ENCODE data around the gene PHKB.

Gene PHKB

GRCh38 chr16:47640661-47641060 is 179.5 kb downstream of the PHKB start:
- ATAC-seq: no peak
- TF ChIP-seq ZNF565 (CRISPR knock-in tag; conservative IDR thresholded peaks at IDR 0.05; ENCODE audit: low read depth) (no peak), GLIS3 (CRISPR knock-in tag; IDR thresholded peaks at IDR 0.05) (no peak), BACH2 (CRISPR knock-in tag; IDR thresholded peaks at IDR 0.05; ENCODE audit: borderline replicate concordance) (no peak), ARNTL (CRISPR knock-in tag; IDR thresholded peaks at IDR 0.05; ENCODE audit: borderline replicate concordance, low read depth) (no peak), ZNF8 (CRISPR knock-in tag; IDR thresholded peaks at IDR 0.05) (no peak), ZFP30 (CRISPR knock-in tag; IDR thresholded peaks at IDR 0.05) (no peak)
- TF ChIP-seq, protein P1, sequence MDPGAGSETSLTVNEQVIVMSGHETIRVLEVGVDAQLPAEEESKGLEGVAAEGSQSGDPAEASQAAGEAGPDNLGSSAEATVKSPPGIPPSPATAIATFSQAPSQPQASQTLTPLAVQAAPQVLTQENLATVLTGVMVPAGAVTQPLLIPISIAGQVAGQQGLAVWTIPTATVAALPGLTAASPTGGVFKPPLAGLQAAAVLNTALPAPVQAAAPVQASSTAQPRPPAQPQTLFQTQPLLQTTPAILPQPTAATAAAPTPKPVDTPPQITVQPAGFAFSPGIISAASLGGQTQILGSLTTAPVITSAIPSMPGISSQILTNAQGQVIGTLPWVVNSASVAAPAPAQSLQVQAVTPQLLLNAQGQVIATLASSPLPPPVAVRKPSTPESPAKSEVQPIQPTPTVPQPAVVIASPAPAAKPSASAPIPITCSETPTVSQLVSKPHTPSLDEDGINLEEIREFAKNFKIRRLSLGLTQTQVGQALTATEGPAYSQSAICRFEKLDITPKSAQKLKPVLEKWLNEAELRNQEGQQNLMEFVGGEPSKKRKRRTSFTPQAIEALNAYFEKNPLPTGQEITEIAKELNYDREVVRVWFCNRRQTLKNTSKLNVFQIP (CRISPR knock-in tag; IDR thresholded peaks at IDR 0.05; ENCODE audit: borderline replicate concordance, low read depth): no peak

- TF ChIP-seq, protein P2, sequence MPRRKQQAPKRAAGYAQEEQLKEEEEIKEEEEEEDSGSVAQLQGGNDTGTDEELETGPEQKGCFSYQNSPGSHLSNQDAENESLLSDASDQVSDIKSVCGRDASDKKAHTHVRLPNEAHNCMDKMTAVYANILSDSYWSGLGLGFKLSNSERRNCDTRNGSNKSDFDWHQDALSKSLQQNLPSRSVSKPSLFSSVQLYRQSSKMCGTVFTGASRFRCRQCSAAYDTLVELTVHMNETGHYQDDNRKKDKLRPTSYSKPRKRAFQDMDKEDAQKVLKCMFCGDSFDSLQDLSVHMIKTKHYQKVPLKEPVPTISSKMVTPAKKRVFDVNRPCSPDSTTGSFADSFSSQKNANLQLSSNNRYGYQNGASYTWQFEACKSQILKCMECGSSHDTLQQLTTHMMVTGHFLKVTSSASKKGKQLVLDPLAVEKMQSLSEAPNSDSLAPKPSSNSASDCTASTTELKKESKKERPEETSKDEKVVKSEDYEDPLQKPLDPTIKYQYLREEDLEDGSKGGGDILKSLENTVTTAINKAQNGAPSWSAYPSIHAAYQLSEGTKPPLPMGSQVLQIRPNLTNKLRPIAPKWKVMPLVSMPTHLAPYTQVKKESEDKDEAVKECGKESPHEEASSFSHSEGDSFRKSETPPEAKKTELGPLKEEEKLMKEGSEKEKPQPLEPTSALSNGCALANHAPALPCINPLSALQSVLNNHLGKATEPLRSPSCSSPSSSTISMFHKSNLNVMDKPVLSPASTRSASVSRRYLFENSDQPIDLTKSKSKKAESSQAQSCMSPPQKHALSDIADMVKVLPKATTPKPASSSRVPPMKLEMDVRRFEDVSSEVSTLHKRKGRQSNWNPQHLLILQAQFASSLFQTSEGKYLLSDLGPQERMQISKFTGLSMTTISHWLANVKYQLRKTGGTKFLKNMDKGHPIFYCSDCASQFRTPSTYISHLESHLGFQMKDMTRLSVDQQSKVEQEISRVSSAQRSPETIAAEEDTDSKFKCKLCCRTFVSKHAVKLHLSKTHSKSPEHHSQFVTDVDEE (CRISPR knock-in tag; IDR thresholded peaks at IDR 0.05): no peak
- TF ChIP-seq, protein P1 (CRISPR knock-in tag; IDR thresholded peaks at IDR 0.05; ENCODE audit: borderline replicate concordance, low read depth): no peak
- TF ChIP-seq TOX (CRISPR knock-in tag; IDR thresholded peaks at IDR 0.05; ENCODE audit: borderline replicate concordance): no peak
- TF ChIP-seq ISL1 (CRISPR knock-in tag; IDR thresholded peaks at IDR 0.05): no peak
- TF ChIP-seq ESRRG (CRISPR knock-in tag; IDR thresholded peaks at IDR 0.05): no peak
- no peak; the same call in 2 of the 3 replicates for ATAC-seq
Observed at GRCh38 chr16:47643323-47644000, 182.3 kb downstream of the PHKB start.

- TF ChIP-seq PATZ1 (CRISPR knock-in tag; IDR thresholded peaks at IDR 0.05; ENCODE audit: borderline replicate concordance): no peak
- no peak for TF ChIP-seq ZC3H10 (CRISPR knock-in tag; IDR thresholded peaks at IDR 0.05)
- no peak for TF ChIP-seq ZNF70 (CRISPR knock-in tag; IDR thresholded peaks at IDR 0.05)
- TF ChIP-seq TOX (CRISPR knock-in tag; IDR thresholded peaks at IDR 0.05; ENCODE audit: borderline replicate concordance): no peak
- TF ChIP-seq, protein P2 (CRISPR knock-in tag; IDR thresholded peaks at IDR 0.05): no peak
- no peak for TF ChIP-seq RARB (CRISPR knock-in tag; IDR thresholded peaks at IDR 0.05)
- TF ChIP-seq PPARA (CRISPR knock-in tag; IDR thresholded peaks at IDR 0.05; ENCODE audit: borderline replicate concordance): no peak
- TF ChIP-seq BACH2 (CRISPR knock-in tag; IDR thresholded peaks at IDR 0.05; ENCODE audit: borderline replicate concordance): no peak
- TF ChIP-seq ESRRG (CRISPR knock-in tag; IDR thresholded peaks at IDR 0.05): no peak
- no peak for TF ChIP-seq ZNF8 (CRISPR knock-in tag; IDR thresholded peaks at IDR 0.05)
- TF ChIP-seq GLIS3 (CRISPR knock-in tag; IDR thresholded peaks at IDR 0.05): no peak
- no peak for TF ChIP-seq ZFP3 (CRISPR knock-in tag; IDR thresholded peaks at IDR 0.05)
- TF ChIP-seq, protein P3, sequence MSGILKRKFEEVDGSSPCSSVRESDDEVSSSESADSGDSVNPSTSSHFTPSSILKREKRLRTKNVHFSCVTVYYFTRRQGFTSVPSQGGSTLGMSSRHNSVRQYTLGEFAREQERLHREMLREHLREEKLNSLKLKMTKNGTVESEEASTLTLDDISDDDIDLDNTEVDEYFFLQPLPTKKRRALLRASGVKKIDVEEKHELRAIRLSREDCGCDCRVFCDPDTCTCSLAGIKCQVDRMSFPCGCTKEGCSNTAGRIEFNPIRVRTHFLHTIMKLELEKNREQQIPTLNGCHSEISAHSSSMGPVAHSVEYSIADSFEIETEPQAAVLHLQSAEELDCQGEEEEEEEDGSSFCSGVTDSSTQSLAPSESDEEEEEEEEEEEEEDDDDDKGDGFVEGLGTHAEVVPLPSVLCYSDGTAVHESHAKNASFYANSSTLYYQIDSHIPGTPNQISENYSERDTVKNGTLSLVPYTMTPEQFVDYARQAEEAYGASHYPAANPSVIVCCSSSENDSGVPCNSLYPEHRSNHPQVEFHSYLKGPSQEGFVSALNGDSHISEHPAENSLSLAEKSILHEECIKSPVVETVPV (CRISPR knock-in tag; IDR thresholded peaks at IDR 0.05): no peak
- TF ChIP-seq ARNTL (CRISPR knock-in tag; IDR thresholded peaks at IDR 0.05; ENCODE audit: borderline replicate concordance, low read depth): no peak
- TF ChIP-seq TCF4 (CRISPR knock-in tag; IDR thresholded peaks at IDR 0.05; ENCODE audit: borderline replicate concordance): no peak
- TF ChIP-seq CSDC2 (CRISPR knock-in tag; IDR thresholded peaks at IDR 0.05): no peak
- no peak for TF ChIP-seq ISL1 (CRISPR knock-in tag; IDR thresholded peaks at IDR 0.05)
- TF ChIP-seq, protein P1 (CRISPR knock-in tag; IDR thresholded peaks at IDR 0.05; ENCODE audit: borderline replicate concordance, low read depth): no peak
- peak; percentile 63; the same call in 2 of the 3 replicates for ATAC-seq
Observed at GRCh38 chr16:47644166-47644565, 183.0 kb downstream of the PHKB start.

All from SK-N-SH treated with all-trans-retinoic acid at 6 μM for 48 hours (cell line).